ENCODE measurements around the gene FAIM2.

Gene FAIM2

DNA sequence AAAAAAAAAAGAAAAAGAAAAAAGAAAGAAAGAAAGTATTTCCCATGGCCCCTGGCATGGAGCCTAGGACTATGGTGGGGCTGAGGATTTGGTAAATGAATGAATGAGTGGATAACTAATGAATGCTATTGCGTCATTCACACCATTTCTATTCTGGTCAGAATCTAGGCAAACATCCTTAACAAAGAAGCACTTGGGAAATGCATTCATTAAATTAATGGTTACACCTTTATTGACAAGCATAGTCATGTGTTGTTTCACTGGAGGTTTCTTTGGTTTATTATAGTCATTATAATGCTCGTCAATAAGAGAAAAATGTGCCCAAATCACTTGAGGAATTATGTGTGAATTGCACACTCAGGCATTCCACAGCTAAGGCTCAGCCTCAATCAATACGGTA, 33.2 kb upstream of the FAIM2 start:
- Histone ChIP-seq H3K79me2 (ENCODE audit: insufficient read depth, low read depth) (no peaks in the 10 kb centered on the region), H3K36me3 (ENCODE audit: insufficient read depth) (no peaks in the 10 kb centered on the region), H3K4me1 (ENCODE audit: low read depth, poor library complexity, severe bottlenecking) (peaks cover 18% of the 10 kb centered on the region), H3K9ac (no peak overlapping the region), H3K4me2 (no peak overlapping the region), H3K27ac (no peak overlapping the region), H4K20me1 (ENCODE audit: insufficient read depth) (no peaks in the 10 kb centered on the region), H2AFZ (ENCODE audit: low read depth) (no peak overlapping the region), H3K27me3 (ENCODE audit: insufficient read depth, low read depth) (no peaks in the 10 kb centered on the region), H3K4me3 (IDR thresholded peaks at IDR 0.05; ENCODE audit: insufficient read depth, low read depth, low read length) (no peak overlapping the region)
- TF ChIP-seq, protein P1, sequence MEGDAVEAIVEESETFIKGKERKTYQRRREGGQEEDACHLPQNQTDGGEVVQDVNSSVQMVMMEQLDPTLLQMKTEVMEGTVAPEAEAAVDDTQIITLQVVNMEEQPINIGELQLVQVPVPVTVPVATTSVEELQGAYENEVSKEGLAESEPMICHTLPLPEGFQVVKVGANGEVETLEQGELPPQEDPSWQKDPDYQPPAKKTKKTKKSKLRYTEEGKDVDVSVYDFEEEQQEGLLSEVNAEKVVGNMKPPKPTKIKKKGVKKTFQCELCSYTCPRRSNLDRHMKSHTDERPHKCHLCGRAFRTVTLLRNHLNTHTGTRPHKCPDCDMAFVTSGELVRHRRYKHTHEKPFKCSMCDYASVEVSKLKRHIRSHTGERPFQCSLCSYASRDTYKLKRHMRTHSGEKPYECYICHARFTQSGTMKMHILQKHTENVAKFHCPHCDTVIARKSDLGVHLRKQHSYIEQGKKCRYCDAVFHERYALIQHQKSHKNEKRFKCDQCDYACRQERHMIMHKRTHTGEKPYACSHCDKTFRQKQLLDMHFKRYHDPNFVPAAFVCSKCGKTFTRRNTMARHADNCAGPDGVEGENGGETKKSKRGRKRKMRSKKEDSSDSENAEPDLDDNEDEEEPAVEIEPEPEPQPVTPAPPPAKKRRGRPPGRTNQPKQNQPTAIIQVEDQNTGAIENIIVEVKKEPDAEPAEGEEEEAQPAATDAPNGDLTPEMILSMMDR (conservative IDR thresholded peaks at IDR 0.05; ENCODE audit: low read depth, low read length) = no peak

DNA sequence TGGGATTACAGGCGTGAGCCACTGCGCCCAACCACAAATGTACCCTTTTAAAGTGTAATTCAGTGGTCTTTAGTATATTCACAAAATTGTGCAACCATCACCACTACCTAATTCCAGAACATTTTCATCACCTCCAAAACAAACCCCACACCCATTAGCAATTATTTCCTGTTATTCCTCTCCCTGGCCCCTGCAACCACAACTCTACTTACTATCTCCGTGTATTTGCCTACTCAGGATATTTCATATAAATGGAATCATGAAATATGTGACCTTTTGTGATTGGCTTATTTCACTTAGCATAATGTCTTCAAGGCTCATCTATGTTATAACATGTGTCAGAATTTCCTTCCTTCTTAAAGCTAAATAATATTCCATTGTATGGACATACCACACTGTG, 30.8 kb upstream of the FAIM2 start:
- no peak overlapping the region for H3K4me3 ChIP-seq (IDR thresholded peaks at IDR 0.05; ENCODE audit: insufficient read depth, low read depth, low read length)
- no peak overlapping the region for H3K27ac ChIP-seq
- H3K27me3 ChIP-seq (ENCODE audit: insufficient read depth, low read depth) = no peaks in the 10 kb centered on the region
- peak overlapping the region; percentile 1; the same call in 1 of the 2 replicates for H3K4me2 ChIP-seq
- H3K9ac ChIP-seq = no peak overlapping the region
- H3K4me1 ChIP-seq (ENCODE audit: low read depth, poor library complexity, severe bottlenecking) = peaks cover 18% of the 10 kb centered on the region
- H3K79me2 ChIP-seq (ENCODE audit: insufficient read depth, low read depth) = no peaks in the 10 kb centered on the region
- no peak overlapping the region for H2AFZ ChIP-seq (ENCODE audit: low read depth)
- no peaks in the 10 kb centered on the region for H4K20me1 ChIP-seq (ENCODE audit: insufficient read depth)
- TF ChIP-seq, protein P1 (conservative IDR thresholded peaks at IDR 0.05; ENCODE audit: low read depth, low read length) = no peak
- no peaks in the 10 kb centered on the region for H3K36me3 ChIP-seq (ENCODE audit: insufficient read depth)

DNA sequence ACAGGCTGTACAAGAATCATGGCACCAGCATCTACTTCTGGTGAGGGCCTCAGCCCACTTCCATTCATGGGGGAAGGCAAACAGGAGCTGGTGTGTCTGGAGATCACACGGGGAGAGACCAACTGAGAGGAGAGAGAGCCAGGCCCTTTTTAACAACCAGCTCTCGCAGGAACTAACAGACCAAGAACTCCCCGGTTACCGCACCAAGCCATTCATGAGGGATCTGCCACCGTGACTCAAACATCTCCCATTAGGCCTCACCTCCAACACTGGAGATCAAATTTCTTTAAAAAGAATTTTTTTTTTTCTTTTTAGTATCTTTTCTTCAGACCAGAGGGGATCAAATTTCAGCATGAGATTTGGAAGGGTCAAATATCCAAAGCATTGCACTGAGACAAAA, 30.1 kb upstream of the FAIM2 start:
- no peaks in the 10 kb centered on the region for H3K79me2 ChIP-seq (ENCODE audit: insufficient read depth, low read depth)
- no peak overlapping the region for H3K27ac ChIP-seq
- H4K20me1 ChIP-seq (ENCODE audit: insufficient read depth) = no peaks in the 10 kb centered on the region
- H3K4me1 ChIP-seq (ENCODE audit: low read depth, poor library complexity, severe bottlenecking) = peaks cover 18% of the 10 kb centered on the region
- H3K36me3 ChIP-seq (ENCODE audit: insufficient read depth) = no peaks in the 10 kb centered on the region
- no peak overlapping the region for H3K4me3 ChIP-seq (IDR thresholded peaks at IDR 0.05; ENCODE audit: insufficient read depth, low read depth, low read length)
- no peak overlapping the region for H3K9ac ChIP-seq
- no peak overlapping the region for H2AFZ ChIP-seq (ENCODE audit: low read depth)
- TF ChIP-seq, protein P1 (conservative IDR thresholded peaks at IDR 0.05; ENCODE audit: low read depth, low read length) = no peak
- H3K4me2 ChIP-seq = no peak overlapping the region
- H3K27me3 ChIP-seq (ENCODE audit: insufficient read depth, low read depth) = no peaks in the 10 kb centered on the region

DNA sequence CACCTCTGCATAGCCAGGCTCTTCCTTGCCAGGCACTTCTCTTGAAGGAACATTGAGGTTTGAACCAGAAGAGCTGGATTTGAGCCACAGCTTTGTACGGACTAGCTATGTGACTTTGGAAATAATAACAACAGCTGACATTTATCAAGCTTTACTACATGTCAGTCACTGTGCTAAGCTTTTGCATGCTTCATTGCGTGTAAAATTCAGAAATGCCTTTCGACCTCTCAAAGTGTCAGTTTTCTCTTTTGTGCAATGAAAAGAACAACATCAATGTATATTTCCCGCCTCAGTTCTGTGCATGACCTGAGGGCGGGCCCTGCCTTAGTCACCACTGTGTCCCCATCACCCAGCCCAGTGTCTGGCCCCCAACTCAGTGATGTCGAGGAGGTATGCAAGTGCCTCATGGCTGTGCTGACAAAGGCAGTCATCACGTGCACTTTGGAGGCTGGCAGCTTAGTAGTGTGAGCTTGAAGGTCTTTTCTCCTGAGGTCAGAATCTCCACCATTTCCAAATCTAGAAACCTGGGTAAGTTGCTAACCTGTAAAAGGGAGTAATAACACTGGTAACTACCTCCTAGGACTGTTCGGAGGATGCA, 28.9 kb upstream of the FAIM2 start:
- TF ChIP-seq, protein P1 (conservative IDR thresholded peaks at IDR 0.05; ENCODE audit: low read depth, low read length) = no peak
- H4K20me1 ChIP-seq (ENCODE audit: insufficient read depth) = no peaks in the 10 kb centered on the region
- no peaks in the 10 kb centered on the region for H3K79me2 ChIP-seq (ENCODE audit: insufficient read depth, low read depth)
- no peak overlapping the region for H3K4me3 ChIP-seq (IDR thresholded peaks at IDR 0.05; ENCODE audit: insufficient read depth, low read depth, low read length)
- no peak overlapping the region for H3K4me2 ChIP-seq
- H3K27ac ChIP-seq = no peak overlapping the region
- no peak overlapping the region for H2AFZ ChIP-seq (ENCODE audit: low read depth)
- H3K36me3 ChIP-seq (ENCODE audit: insufficient read depth) = no peaks in the 10 kb centered on the region
- no peak overlapping the region for H3K9ac ChIP-seq
- H3K27me3 ChIP-seq (ENCODE audit: insufficient read depth, low read depth) = no peaks in the 10 kb centered on the region
- peaks cover 18% of the 10 kb centered on the region for H3K4me1 ChIP-seq (ENCODE audit: low read depth, poor library complexity, severe bottlenecking)

Data from KMS-11 (cell line).